H7 (cell line): Measurements from ENCODE around the gene STAU1. TPM values are rescaled to one million over a fixed set of nuclear protein-coding genes. Genes with fewer than 3 reads are reported as not detected.
A peak's percentile ranks its signal among the peaks of the same experiment; 100 is the strongest.
"Not testable (repeated sequence)": the region's sequence is repeated elsewhere in the genome, so short reads cannot be mapped to it uniquely, and the experiment has no call there.

Experiments
- DNase-seq: peaks from one replicate; pipeline ENCODE4 v3.0.0; 2012
- H3K27me3 ChIP-seq: 2 replicates; pipeline ENCODE4 v1.6.0; 2011; ENCODE audit warnings: mild to moderate bottlenecking, low read length; ENCODE audit not compliant: control insufficient read depth, insufficient read depth
- H3K36me3 ChIP-seq: replicated peaks from 2 replicates; pipeline ENCODE4 v1.5.1; 2011; ENCODE audit warnings: low read length; ENCODE audit not compliant: control insufficient read depth, insufficient read depth
- H3K4me3 ChIP-seq: 2 replicates; pipeline ENCODE4 v1.5.1; 2011; ENCODE audit warnings: low read depth, mild to moderate bottlenecking, control low read depth, low read length, moderate library complexity; ENCODE audit not compliant: insufficient read depth
- total RNA-seq: library from RNA; depleted of rRNA; stranded (reverse); fragments of >200 nt; shearing (Covaris generic); gene quantifications from 2 replicates; pipeline ENCODE4 v1.2.3, GENCODE V29; 2014

STAU1 gene
- total RNA-seq, 1 experiment from 2014 or later, result 56.5 TPM

DNA sequence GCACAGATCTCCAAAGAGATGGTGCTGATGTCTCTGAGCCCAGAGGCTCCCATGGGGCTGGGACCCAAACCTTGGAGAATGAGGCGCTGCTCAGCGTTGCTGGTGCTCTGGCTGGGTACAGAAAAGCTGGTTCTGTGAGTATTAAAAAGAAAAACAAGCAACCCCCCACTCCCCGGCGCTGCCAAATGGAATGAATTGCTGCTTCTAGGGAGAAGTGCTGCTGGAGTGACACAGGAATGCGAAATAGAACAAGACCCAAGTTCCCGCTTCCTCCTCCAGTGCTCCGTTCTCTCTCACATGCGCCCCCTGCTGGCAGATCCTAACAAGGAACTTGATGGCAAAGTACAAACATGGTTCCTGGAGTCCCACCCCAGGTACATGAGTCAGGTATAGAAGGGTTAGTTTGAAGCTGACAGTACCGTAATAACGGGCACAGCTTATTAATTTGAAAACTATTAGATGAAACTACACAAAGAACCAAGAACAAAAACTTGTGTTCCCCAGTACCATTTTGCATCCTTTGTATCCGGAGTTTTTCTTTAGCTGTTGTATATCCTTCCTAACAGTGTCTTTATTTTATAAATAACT lies 29.0 kb upstream of the STAU1 start:
- DNase-seq, result peak; percentile 83
- H3K4me3 ChIP-seq, result no peak overlapping the region
- peaks cover 3% of the 10 kb centered on the region for H3K36me3 ChIP-seq
- no peaks in the 10 kb centered on the region for H3K27me3 ChIP-seq

DNA sequence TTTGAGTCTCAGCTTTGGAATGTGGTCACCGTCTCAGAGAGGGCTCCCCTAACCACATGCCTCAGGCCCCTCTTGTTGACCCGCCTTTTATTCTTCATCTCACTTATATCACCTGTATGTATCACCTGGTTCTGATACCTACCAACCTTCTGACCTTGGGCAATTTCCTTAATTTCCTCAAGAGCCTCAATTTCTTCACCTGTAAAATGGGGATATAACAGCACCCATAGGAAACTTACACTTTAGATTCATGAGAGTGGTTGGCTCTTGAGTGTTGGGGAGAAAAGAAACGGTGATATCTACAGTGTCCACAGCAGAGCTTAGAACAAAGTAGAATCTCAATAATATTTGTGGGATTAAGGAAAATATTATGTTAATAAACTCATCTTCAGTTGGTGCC lies 27.1 kb upstream of the STAU1 start:
- DNase-seq, result no peak
- Histone ChIP-seq H3K36me3 (no peaks in the 10 kb centered on the region), H3K27me3 (no peaks in the 10 kb centered on the region), H3K4me3 (no peak overlapping the region)

DNA sequence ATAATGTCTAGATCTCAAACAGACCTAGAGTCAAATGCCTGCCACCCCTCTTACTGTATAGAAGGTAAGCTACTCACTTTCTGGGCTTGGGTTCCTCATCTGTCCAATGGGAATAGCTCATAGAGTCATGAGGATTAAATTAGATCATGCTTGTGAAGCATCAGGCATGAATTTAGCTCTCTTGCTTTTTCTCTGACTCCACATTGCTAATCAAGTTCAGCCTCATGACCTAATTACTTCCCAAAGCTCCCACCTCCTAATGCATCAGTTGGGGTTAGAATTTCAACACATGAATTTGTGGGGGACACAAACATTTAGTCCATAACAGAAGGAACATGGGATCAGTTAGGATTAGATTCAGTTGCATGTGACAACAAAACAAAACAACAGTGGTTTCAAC lies 26.4 kb upstream of the STAU1 start:
- Histone ChIP-seq H3K36me3 (no peaks in the 10 kb centered on the region), H3K27me3 (no peaks in the 10 kb centered on the region), H3K4me3 (no peak overlapping the region)
- DNase-seq, result no peak

DNA sequence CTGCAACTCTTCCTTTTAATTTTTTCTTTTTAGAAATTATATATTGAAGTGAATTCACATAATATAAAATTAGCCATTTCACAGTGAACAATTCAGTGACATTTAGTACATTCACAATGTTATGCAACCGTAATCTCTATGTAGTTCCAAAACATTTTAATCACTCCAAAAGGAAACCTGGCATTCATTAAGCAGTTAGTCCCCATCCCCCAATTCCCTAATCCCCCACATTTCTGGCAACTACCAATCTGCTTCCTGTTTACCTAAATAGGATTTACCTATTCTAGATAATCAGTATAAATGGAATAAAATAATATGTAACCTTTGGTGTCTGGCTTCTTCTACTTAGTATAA lies 22.6 kb upstream of the STAU1 start:
- no peak for DNase-seq
- H3K4me3 ChIP-seq, result no peak overlapping the region
- H3K27me3 ChIP-seq, result no peaks in the 10 kb centered on the region
- no peaks in the 10 kb centered on the region for H3K36me3 ChIP-seq

DNA sequence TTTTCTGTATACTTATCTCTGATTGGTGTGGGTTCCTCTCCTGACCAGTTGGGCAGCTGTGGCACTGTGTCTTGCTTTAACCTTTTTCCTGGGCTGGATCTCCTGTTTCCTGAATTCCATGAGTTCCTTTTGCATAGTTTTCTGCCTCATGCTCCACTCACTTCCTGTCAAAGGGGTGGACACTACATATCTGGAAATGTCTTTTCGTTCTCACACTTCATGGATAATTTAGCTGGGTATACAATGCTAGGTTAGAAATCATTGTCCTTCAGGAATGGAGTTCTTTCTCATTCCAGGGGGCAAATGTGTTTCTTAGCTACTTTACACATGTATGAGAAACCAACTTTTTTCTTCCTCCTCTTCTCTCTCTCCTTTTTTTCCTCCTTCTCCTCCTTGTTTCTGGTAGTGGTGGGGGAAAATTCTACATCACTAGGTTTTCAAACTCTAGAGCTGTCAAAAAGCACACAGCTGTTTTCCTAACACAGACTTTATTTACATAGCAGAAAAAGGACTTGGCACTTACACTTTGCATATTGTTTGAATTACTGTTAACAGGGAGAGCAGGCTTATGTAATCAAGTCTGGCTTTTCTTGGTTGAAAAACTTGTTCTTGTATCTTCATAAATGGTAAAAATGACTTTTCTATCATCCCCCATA lies 22.1 kb upstream of the STAU1 start:
- Histone ChIP-seq H3K36me3 (no peaks in the 10 kb centered on the region), H3K27me3 (no peaks in the 10 kb centered on the region), H3K4me3 (no peak overlapping the region)
- no peak for DNase-seq

DNA sequence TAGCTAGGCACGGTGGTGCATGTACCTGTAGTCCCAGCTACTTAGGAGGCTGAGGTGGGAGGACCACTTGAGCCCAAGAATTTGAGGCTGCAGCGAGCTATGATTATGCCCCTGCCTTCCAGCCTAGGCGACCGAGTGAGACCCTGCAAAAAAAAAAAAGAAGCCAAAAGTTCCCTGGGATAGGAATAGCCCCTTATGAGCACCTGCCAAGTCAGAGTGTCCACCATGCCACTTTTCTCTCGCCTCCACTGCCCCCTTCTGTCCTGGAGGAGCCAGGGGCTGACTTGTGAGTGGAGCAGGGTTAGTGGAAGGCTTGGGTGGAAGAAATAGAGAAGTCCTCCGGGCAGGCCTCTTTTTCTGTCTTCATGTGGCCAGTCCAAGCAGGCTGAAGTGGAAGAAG lies 18.9 kb upstream of the STAU1 start:
- H3K4me3 ChIP-seq, result no peak overlapping the region
- no peaks in the 10 kb centered on the region for H3K36me3 ChIP-seq
- no peaks in the 10 kb centered on the region for H3K27me3 ChIP-seq
- peak; percentile 66 for DNase-seq

DNA sequence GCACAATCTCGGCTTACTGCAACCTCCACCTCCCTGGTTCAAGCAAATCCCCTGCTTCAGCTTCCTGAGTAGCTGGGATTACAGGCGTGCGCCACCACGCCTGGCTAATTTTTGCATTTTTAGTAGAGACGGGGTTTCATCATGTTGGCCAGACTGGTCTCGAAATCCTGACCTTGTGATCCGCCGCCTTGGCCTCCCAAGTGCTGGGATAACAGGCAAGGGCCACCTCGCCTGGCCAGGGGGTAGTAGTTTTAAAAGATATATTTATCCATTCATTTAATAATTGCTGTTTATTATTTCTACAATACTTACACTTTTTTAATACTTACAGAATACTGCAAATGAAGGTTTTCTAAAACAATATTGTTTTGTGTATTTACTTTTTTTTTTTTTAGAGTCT lies 15.6 kb upstream of the STAU1 start:
- Histone ChIP-seq H3K4me3 (no peak overlapping the region), H3K27me3 (no peaks in the 10 kb centered on the region), H3K36me3 (no peaks in the 10 kb centered on the region)
- DNase-seq, result no peak

DNA sequence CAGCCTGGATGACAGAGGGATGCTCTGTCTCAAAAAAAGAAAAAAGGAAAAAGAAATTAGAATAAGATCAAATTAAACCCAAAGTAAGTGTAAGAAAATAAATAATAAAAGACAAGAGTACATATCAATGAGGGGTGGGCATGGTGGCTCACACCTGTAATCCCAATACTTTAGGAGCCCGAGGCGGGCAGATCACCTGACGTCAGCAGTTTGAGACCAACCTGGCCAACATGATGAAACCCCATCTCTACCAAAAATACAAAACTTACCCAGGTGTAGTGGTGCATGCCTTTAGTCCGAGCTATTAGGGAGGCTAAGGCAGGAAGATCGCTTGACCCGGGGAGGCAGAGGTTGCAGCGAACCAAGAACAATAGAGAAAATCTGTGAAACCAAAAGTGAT lies 14.9 kb upstream of the STAU1 start:
- Histone ChIP-seq H3K4me3 (no peak overlapping the region), H3K36me3 (no peaks in the 10 kb centered on the region), H3K27me3 (no peaks in the 10 kb centered on the region)
- DNase-seq, result no peak

DNA sequence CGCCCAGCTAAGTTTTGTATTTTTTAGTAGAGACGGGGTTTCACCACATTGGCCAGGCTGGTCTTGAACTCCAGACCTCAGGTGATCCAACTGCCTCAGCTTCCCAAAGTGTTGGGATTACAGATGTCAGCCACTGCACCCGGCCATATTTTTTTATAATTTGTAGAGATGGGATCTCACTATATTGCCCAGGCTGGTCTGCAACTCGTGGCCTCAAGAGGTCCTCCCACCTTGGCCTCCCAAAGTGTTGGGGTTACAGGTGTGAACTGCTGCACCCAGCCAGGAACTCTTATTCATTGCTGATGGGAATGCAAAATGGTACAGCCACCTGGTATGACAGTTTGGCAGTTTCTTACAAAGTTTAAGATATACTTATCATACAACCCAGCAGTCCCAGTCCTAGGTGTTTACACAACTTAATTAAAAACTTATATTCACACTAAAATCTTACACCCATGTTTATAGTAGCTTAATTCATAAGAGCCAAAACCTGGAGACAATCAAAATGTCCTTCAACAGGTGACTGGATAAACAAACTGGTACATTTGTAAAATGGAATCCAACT lies 11.7 kb upstream of the STAU1 start:
- Histone ChIP-seq H3K27me3 (no peaks in the 10 kb centered on the region), H3K36me3 (no peaks in the 10 kb centered on the region), H3K4me3 (no peak overlapping the region)
- no peak for DNase-seq

DNA sequence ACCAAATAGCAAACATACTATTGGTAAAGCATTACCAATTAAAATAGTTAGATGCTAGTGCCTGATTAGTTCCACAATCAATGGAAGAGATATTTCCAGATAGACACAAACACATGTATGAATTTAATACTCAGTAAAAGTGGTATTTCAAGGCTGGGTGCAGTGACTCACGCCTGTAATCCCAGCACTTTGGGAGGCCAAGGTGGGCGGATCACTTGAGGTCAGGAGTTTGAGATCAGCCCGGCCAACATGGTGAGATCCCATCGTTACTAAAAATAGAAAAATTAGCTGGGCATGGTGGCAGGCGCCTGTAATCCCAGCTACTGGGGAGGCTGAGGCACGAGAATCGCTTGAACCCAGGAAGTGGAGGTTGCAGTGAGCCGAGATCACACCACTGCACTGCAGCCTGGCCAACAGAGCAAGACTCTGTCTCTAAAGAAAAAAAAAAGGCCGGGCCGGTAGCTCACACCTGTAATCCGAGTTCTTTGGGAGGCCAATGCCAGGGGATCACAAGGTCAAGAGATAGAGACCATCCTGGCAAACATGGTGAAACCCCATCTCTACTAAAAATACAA lies 4.9 kb upstream of the STAU1 start:
- H3K4me3 ChIP-seq, H3K36me3 ChIP-seq, H3K27me3 ChIP-seq, DNase-seq: not testable (repeated sequence)

DNA sequence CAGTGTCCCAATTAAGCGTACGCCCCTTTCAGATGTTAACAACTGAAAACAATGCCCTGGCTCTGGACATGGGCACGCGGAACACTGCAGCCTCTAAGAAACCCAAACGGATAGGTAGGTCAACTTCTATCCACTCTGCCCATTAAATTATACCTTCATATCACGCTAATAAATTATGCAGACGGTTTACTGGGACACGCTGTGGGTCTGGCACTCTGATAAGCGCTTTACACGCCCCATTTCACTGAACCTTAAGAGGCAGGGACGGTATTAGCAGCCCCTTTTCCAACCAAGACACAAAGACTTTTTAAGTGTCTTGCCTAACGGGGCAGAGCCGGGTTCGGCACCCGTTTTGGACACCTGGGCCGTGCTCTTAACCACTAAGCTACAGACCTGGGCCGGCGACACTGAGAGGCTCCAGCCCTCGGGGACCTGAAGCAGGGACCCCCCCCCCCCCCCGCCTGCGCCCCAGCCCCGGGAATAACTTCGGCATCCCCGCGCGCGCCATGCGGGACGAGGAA lies 744 bp downstream of the STAU1 start:
- no peaks in the 10 kb centered on the region for H3K27me3 ChIP-seq
- no peaks in the 10 kb centered on the region for H3K36me3 ChIP-seq
- peak; percentile 54 for DNase-seq
- peak overlapping the region; percentile 75 for H3K4me3 ChIP-seq

DNA sequence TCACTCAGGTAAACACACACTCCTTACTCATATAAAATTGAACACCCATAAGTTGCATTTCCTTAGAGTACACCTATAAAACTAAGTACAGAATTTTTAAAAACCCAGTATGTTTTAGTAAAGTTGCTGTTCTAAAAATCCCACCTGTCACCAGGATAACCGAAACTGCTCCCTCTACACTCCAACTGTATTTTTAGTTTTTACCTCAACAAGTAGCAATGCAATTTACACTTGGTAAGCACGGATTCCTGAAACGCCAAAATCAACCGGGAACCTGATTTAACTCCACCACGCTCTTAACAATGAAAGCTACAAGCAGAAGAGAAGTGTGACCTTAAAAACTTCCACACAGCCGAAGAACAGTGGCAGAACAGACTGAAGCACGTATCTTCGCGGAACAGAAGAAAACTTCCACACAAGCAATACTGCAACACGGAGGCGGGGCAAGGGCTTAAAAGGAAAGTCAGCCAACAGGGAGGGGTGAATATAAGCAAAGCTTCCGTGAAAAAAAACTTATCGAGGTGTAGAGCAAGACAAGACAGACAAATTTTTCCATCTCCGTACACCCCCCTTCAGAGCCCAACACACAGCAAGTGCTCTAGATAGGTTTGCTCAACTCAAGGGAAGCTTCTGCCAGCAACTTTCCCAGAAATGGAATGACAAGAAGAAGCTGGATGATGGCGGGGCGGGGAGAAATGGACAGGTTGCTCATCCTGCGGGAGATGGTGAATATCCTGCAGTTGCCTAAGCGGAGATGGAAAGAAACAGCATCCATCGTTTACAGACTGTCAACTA lies 1.4 kb downstream of the STAU1 start:
- H3K36me3 ChIP-seq, result no peaks in the 10 kb centered on the region
- peak; percentile 27 for DNase-seq

DNA sequence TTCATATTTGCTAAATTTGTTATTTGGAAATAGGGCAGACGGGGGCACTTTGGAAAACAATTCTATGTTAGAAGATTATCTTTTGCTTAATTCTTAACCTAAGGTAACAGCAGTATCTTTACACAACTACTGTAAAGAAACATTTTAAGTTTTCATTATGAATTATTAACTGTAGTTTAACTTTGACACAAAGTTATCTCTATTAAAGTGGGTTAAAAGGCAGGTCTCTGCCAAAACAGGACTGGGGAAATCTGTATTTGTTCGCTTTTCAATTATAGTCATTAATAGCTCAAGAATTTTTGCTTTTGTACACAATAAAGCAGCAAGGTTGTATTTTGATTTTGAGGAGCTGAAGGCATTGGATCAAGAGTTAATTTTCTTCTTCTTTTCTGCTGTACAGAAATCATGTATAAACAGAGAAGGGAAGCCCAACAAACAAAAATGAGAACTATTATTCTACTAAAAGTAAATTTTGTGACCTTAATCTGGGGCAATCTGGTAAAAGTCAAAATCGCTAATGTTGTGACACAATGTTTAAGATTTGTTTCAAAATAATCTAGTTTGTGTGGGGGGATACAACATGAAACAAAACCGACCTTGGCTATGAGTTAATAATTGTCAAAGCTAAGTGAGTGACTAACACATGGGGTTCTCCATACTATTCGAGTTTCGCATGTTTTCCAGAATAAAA lies 2.9 kb downstream of the STAU1 start:
- H3K27me3 ChIP-seq, result no peaks in the 10 kb centered on the region
- no peak overlapping the region for H3K4me3 ChIP-seq
- DNase-seq, result no peak

More for the DNA sequence above, 1.4 kb downstream of the STAU1 start:
- Histone ChIP-seq H3K4me3 (peak overlapping the region; percentile 75), H3K27me3 (no peaks in the 10 kb centered on the region)

DNA sequence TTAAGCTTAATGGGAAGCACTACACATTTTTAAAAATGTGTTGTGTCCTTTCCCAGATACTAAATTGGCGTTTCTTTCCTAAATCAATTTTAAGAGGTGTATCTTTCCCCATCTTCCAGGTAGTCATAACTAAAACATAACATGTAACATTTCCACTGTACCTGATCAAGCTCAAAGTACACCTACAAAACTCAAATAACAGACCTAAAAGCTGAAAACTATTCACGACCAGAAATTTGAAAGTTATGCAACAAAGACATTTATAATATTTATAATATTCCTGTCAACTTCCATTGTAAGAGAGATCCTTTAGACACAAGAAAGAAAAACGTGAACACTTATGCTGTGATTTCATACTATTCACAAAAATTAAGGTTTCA lies 3.5 kb downstream of the STAU1 start:
- no peak overlapping the region for H3K4me3 ChIP-seq
- H3K36me3 ChIP-seq, result no peaks in the 10 kb centered on the region
- DNase-seq, result no peak
- no peaks in the 10 kb centered on the region for H3K27me3 ChIP-seq

More for the DNA sequence above, 2.9 kb downstream of the STAU1 start:
- no peaks in the 10 kb centered on the region for H3K36me3 ChIP-seq
